Activated naive CD8-positive, alpha-beta T cell treated with anti-CD3 and anti-CD28 coated beads, Interleukin-2, amount 10 ng/mL, durations not matched to agents 7 days and 5 days (primary cell): ENCODE measurements around the gene RABL2A. TPM values are rescaled to one million over a fixed set of nuclear protein-coding genes. Genes with fewer than 3 reads are reported as not detected.
"Not testable (repeated sequence)": the region's sequence is repeated elsewhere in the genome, so short reads cannot be mapped to it uniquely, and the experiment has no call there.

Experiments used
- ATAC-seq: fragments of 150-1000 bp; cut with Tn5 transposase; one replicate; pipeline ENCODE4 v1.10.0; 2021; ENCODE audit warnings: low read depth, moderate library complexity
- POLR2A ChIA-PET: fragments of 350-600 bp; sonication (Branson Sonifier 250); formaldehyde crosslinking; loops from one replicate; lab custom pipeline; 2021; ENCODE audit warnings: antibody characterized with exemption; lab: Charles Lee
- DNase-seq: peaks from one replicate; pipeline ENCODE4 v3.0.0; 2021
- H3K27ac Mint-ChIP-seq: one replicate; pipeline ENCODE4 v1.8.0; 2022; ENCODE audit warnings: mild to moderate bottlenecking, mixed read lengths
- H3K27me3 Mint-ChIP-seq: one replicate; pipeline ENCODE4 v1.8.0; 2022; ENCODE audit warnings: mild to moderate bottlenecking, moderate library complexity, mixed read lengths
- H3K36me3 Mint-ChIP-seq: one replicate; pipeline ENCODE4 v1.8.0; 2021; ENCODE audit warnings: mild to moderate bottlenecking, mixed read lengths
- H3K4me1 Mint-ChIP-seq: one replicate; pipeline ENCODE4 v1.8.0; 2021; ENCODE audit warnings: mixed read lengths
- H3K4me3 Mint-ChIP-seq: one replicate; pipeline ENCODE4 v1.8.0; 2022; ENCODE audit warnings: mild to moderate bottlenecking, moderate library complexity, mixed read lengths
- H3K9me3 Mint-ChIP-seq: one replicate; pipeline ENCODE4 v1.8.0; 2021; ENCODE audit warnings: mixed read lengths
- total RNA-seq, 2 experiments: library from RNA; stranded (reverse); gene quantifications; one replicate each; pipeline ENCODE4 v1.2.3, GENCODE V29; 2021

Gene RABL2A
- total RNA-seq, 2 experiments from 2014 or later: 23.9 to 27.4 TPM

DNA sequence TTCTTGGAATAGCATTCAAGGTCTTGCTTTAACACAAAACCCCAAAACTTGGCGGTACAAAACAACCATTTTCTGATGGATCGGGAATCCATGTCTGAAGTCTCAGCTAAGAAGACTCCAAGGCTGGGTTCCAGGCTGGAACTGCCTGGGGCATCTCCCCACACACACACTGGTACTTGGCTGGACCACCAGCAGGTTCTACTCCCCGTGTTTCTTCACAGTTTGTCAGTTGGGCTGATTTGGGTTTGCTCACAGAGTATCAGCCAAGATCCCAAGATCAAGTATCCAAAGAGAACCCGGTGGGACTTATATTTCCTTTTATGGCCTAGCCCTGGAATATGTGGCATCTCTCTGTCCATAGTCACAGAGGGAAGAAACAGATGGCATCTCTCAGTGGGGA, 9.2 kb downstream of the RABL2A start:
- H3K4me3 Mint-ChIP-seq, H3K36me3 Mint-ChIP-seq, POLR2A ChIA-PET, ATAC-seq, H3K27me3 Mint-ChIP-seq, H3K4me1 Mint-ChIP-seq, DNase-seq, H3K9me3 Mint-ChIP-seq, H3K27ac Mint-ChIP-seq: not testable (repeated sequence)

DNA sequence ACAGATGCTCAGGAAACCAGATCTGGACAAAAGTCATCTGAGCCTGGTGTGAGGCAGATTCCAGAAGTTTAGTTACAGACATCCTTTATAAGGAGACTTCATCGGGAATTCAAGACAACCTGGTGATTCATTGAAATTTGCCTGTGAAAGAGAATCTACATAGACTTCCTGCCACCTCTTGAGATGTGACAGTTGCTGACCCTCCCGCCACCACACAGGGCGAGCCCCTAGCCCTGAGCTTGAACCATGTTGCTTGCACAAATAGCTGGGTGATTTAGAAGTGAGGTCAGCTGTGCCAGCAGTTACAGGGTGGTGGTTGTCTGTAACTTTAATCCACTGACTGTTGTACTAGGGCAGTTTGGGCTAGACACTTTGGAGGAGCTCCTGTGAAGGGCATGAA, 11.0 kb downstream of the RABL2A start:
- DNase-seq, H3K36me3 Mint-ChIP-seq, POLR2A ChIA-PET, H3K9me3 Mint-ChIP-seq, H3K27ac Mint-ChIP-seq, H3K4me1 Mint-ChIP-seq, H3K27me3 Mint-ChIP-seq, ATAC-seq, H3K4me3 Mint-ChIP-seq: not testable (repeated sequence)

DNA sequence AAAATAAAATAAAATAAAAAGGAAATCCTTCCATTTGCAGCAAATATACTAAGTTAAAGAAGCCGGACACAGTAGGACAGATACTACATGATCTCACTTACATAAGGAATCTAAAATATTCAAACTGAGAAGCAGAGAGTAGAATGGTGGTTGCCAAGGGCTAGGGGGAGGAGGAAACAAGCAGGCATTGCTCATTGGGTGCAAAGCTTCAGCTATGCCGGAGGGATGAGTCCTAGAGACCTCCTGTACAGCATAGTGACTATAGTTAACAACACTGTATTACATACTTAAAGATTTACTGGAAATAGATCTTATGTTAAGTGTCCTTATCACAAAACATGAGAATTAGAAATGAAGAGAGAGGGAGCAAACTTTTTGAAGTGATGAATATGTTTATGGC, 19.2 kb downstream of the RABL2A start:
- DNase-seq, H3K9me3 Mint-ChIP-seq, H3K4me3 Mint-ChIP-seq, H3K27me3 Mint-ChIP-seq, H3K36me3 Mint-ChIP-seq, ATAC-seq, POLR2A ChIA-PET, H3K4me1 Mint-ChIP-seq, H3K27ac Mint-ChIP-seq: not testable (repeated sequence)

DNA sequence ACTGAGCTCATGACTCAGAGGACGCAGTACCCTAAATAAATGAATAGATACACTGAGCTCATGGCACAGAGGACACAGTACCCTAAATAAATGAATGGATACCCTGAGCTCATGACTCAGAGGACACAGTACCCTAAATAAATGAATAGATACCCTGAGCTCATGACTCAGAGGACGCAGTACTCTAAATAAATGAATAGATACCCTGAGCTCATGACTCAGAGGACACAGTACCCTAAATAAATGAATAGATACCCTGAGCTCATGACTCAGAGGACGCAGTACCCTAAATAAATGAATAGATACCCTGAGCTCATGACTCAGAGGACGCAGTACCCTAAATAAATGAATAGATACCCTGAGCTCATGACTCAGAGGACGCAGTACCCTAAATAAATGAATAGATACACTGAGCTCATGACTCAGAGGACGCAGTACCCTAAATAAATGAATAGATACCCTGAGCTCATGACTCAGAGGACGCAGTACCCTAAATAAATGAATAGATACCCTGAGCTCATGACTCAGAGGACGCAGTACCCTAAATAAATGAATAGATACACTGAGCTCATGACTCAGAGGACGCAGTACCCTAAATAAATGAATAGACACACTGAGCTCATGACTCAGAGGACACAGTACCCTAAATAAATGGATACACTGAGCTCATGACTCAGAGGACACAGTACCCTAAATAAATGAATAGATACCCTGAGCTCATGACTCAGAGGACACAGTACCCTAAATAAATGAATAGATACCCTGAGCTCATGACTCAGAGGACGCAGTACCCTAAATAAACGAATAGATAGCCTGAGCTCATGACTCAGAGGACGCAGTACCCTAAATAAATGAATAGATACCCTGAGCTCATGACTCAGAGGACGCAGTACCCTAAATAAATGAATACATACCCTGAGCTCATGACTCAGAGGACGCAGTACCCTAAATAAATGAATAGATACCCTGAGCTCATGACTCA, 24.1 kb downstream of the RABL2A start:
- H3K9me3 Mint-ChIP-seq, ATAC-seq, H3K36me3 Mint-ChIP-seq, DNase-seq, H3K4me3 Mint-ChIP-seq, H3K4me1 Mint-ChIP-seq, H3K27me3 Mint-ChIP-seq, H3K27ac Mint-ChIP-seq: not testable (repeated sequence)
- POLR2A ChIA-PET: interaction anchor here (0.6 kb wide), 1 partner anchor 9 kb away, joined by 3 read pairs; no protein-coding TSS in a partner anchor

DNA sequence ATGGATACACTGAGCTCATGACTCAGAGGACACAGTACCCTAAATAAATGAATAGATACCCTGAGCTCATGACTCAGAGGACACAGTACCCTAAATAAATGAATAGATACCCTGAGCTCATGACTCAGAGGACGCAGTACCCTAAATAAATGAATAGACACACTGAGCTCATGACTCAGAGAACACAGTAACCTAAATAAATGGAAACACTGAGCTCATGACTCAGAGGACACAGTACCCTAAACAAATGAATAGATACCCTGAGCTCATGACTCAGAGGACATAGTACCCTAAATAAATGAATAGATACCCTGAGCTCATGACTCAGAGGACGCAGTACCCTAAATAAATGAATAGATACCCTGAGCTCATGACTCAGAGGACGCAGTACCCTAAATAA, 25.5 kb downstream of the RABL2A start:
- DNase-seq, H3K27me3 Mint-ChIP-seq, H3K27ac Mint-ChIP-seq, H3K36me3 Mint-ChIP-seq, ATAC-seq, H3K9me3 Mint-ChIP-seq, H3K4me1 Mint-ChIP-seq, POLR2A ChIA-PET, H3K4me3 Mint-ChIP-seq: not testable (repeated sequence)

DNA sequence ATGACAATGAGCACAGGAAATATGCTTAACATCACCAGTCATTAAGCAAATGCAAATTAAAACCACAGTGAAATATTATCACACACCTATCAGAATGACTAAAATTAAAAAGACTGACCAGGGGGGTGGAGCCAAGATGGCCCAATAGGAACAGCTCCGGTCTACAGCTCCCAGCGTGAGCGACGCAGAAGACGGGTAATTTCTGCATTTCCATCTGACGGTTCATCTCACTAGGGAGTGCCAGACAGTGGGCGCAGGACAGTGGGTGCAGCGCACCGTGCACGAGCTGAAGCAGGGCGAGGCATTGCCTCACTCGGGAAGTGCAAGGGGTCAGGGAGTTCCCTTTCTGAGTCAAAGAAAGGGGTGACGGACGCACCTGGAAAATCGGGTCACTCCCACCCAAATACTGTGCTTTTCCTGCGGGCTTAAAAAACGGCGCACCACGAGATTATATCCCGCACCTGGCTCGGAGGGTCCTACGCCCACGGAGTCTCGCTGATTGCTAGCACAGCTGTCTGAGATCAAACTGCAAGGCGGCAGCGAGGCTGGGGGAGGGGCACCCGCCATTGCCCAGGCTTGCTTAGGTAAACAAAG, 29.1 kb downstream of the RABL2A start:
- H3K27ac Mint-ChIP-seq, H3K9me3 Mint-ChIP-seq, ATAC-seq, H3K4me1 Mint-ChIP-seq, POLR2A ChIA-PET, H3K27me3 Mint-ChIP-seq, DNase-seq, H3K36me3 Mint-ChIP-seq: not testable (repeated sequence)
- H3K4me3 Mint-ChIP-seq: peak overlapping the region; percentile 30

DNA sequence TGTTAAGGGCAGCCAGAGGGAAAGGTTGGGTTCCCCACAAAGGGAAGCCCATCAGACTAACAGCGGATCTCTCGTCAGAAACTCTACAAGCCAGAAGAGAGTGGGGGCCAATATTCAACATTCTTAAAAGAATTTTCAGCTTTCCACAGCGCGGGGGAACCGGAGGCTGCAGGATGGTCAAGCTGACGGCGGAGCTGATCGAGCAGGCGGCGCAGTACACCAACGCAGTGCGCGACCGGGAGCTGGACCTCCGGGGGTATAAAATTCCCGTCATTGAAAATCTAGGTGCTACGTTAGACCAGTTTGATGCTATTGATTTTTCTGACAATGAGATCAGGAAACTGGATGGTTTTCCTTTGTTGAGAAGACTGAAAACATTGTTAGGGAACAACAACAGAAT, 30.7 kb downstream of the RABL2A start:
- POLR2A ChIA-PET, H3K27me3 Mint-ChIP-seq, H3K4me3 Mint-ChIP-seq, H3K4me1 Mint-ChIP-seq, ATAC-seq, H3K9me3 Mint-ChIP-seq, H3K27ac Mint-ChIP-seq, DNase-seq, H3K36me3 Mint-ChIP-seq: not testable (repeated sequence)

DNA sequence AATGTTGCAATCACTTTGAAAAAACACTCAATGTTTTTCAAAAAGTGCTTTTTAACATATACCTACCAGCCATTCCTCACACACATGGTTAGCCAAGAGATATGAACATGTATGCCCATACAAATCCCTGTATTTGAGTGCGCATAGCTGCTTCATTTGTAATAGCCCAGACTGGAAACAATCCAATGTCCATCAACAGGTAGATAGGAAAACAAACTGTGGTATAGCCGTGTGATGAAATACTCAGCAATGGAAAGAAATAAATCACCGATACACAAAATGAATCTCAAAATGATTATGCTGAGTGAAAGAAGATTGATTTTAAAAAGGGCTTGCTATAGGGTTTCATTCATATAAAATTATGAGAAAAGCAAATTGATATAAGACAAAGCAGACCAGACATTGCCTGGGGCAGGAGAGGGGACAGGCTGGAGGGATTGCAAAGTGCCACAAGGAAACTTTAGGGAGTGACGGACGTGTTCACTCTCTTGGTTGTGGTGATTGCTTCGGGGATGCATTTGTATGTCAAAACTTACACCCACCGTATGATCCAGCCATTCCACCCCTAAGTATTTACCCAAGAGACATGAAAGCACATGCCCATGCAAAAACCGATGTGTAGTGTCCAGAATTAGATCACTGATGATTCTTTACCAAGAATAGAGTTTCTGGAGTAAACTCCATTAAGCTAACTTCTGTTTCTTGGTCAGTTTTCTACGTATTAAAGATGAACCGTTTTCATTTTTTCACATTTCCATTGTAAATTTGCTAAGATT, 36.4 kb downstream of the RABL2A start:
- not testable (repeated sequence) for H3K36me3 Mint-ChIP-seq, H3K27ac Mint-ChIP-seq, ATAC-seq

DNA sequence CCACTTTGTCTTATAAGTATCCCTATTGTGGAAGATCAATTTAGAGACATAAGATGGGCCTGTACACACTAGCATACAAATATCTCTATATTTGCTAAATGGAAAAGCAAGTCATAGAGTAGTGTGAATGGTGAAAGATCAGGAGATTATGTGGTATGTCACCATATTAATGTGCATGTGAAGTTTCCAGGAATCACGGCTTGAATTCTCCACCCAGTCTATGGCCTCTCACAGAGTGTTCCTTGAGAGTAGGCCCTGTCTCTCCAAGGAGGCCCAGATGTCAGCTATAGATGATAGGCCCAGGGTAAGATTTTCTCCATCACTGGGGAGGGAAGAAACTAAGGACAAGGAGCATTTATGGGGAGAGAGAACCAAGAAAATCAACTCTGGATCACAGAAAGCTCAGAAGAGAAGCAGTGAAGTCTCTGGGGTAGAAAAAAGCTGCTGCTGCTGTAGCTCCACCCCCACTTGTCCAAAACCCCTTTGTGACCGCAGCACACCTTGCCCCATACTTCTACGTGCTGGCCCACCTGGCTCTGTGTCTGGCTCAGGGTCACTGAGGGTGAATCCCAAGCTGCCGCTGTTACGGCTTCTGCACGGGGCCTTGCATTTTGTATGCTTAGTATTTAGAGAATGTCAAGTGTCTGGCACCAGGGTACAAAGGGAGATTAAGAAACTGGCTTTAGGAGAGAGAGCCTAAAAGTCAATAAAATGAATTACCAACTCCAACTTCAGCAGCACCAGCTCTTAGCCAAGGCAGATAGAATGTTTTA, 37.9 kb downstream of the RABL2A start:
- H3K9me3 Mint-ChIP-seq, H3K36me3 Mint-ChIP-seq, H3K27me3 Mint-ChIP-seq, POLR2A ChIA-PET, H3K27ac Mint-ChIP-seq, H3K4me3 Mint-ChIP-seq, ATAC-seq, H3K4me1 Mint-ChIP-seq, DNase-seq: not testable (repeated sequence)

More for the DNA sequence above, 36.4 kb downstream of the RABL2A start:
- peaks cover 10% of the 10 kb centered on the region for H3K27me3 Mint-ChIP-seq
- H3K4me1 Mint-ChIP-seq, DNase-seq, POLR2A ChIA-PET, H3K4me3 Mint-ChIP-seq, H3K9me3 Mint-ChIP-seq: not testable (repeated sequence)

DNA sequence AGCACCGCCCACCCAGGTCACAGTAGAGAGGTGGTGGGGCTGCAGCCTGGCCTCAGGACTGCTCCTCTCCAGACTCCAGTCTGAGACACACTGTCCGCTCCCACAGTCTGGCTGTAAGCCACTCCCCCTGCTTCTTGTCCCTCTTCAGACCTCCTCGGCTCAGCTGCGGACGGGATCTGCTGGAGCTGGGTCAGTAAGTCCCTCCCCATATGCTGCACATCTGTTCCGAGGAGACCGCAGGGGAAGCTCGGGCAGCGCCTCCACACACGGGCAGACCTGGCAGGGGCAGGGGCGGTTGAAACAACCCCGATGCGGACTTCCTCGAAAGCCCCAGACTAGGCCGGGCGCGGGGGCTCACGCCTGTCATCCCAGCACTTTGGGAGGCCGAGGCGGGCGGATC, 41.9 kb downstream of the RABL2A start:
- H3K4me1 Mint-ChIP-seq, H3K4me3 Mint-ChIP-seq, H3K9me3 Mint-ChIP-seq, H3K27ac Mint-ChIP-seq, DNase-seq, H3K36me3 Mint-ChIP-seq, POLR2A ChIA-PET, H3K27me3 Mint-ChIP-seq, ATAC-seq: not testable (repeated sequence)

DNA sequence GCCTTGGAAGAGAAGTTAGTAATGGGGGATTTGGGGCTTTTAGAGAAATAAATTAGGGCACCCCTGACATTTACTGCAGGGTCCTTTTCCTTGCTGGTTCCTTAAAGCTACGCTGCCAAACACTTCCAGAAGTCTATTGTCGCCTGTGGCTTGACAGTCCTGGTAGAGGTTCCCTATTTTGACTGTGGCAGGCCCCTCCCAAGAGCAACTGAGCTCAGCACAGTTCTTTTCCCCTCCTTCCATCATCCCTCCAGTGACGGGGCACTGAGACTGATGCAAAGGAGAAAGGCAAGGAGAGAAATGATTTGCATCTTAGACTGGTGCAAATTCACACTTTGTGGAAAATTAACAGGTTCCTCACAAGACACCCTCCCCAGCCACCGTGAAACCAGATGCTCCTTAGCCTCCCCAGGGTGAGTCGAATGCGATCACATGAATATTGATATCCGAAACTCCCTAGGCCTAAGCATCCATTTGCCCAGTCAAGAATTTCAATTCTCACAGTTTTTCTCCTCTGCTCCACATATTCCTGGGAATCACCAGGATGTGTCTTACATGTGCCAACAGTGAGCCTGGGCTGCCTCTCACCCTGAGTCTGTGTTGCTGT, 45.4 kb downstream of the RABL2A start:
- POLR2A ChIA-PET: no interaction called here
- H3K4me3 Mint-ChIP-seq: no peak overlapping the region
- no peak for DNase-seq
- H3K9me3 Mint-ChIP-seq: no peaks in the 10 kb centered on the region
- peaks cover 5% of the 10 kb centered on the region for H3K4me1 Mint-ChIP-seq
- H3K36me3 Mint-ChIP-seq: no peaks in the 10 kb centered on the region
- H3K27me3 Mint-ChIP-seq: peaks cover 1% of the 10 kb centered on the region
- ATAC-seq: no peak
- no peak overlapping the region for H3K27ac Mint-ChIP-seq

DNA sequence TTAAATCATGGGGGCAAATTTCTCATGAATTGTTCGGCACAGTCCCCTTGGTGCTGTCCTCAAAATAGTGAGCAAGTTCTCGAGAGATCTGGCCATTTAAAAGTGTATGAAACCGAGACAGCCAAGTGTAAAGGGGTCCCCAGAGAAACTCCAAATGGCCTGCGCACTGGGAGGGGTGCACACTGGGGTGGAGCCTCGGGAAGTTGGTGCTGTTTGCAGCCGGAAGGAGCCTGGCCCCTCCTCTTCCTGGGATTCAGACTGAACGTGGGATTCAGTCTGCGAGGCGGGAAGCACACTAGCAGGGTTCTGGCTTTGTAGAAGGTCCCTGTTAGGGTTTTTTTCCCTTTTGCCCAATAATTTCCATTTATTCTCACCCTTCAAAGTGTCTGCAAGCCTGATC, 48.8 kb downstream of the RABL2A start:
- ATAC-seq (no peak), DNase-seq (no peak)
- Mint-ChIP-seq H3K4me3 (no peak overlapping the region), H3K27me3 (peaks cover 1% of the 10 kb centered on the region), H3K27ac (no peak overlapping the region), H3K36me3 (no peaks in the 10 kb centered on the region), H3K4me1 (peaks cover 5% of the 10 kb centered on the region), H3K9me3 (no peaks in the 10 kb centered on the region)
- POLR2A ChIA-PET: no interaction called here
